Measurements from ENCODE around the gene SELENOO. TPM values are rescaled to one million over a fixed set of nuclear protein-coding genes. Genes with fewer than 3 reads are reported as not detected.

The SELENOO gene
- total and polyA plus RNA-seq, 2 of the 13 experiments (the other 11 are each of a cell fraction or from before 2014, with no cell fraction given): 14.4 to 19.0 TPM

DNA sequence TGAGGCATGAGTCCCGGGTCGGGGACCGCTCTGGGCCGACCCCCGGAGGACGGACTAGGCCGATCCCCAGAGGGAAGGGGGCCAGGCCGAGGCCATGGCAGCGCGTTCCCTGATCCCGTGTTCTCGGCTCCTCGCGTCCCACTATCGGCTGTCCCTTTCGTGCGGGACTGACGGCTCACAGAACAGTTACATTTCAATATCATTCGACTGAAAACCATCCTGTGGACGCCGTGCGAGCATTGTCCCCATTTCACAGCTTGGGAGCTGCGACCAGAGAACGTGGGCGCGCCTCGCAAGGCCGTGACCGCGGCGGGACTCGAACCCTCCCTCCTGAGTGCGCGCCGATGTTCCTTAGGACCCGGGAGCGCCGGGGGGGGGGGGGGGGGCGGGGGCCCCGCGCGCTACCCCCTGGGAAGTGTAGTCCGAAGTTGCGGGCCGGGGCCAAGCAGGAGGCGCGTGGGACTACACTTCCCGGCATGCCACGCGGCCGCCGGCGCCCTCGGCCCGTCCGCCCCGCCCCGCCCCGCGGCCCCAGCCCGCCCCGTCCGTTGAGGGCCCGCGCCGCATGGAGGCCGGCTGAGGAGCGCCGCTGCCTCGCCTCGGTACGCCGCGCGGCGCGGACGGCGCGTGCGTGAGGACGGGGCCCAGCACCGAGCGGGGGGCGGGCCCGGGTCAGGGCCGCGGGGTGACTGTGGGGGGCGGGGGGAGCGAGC, 15.3 kb upstream of the SELENOO start, which contains the start of gene TRABD (continued):
- TF ChIP-seq KLF15 (CRISPR knock-in tag; IDR thresholded peaks at IDR 0.05; ENCODE audit: borderline replicate concordance) (no peak), GLI4 (CRISPR knock-in tag; IDR thresholded peaks at IDR 0.05; ENCODE audit: borderline replicate concordance) (no peak), AGO1 (IDR thresholded peaks at IDR 0.05; ENCODE audit: low read depth, low read length, poor library complexity, severe bottlenecking) (no peak), HES4 (CRISPR knock-in tag; IDR thresholded peaks at IDR 0.05; ENCODE audit: borderline replicate concordance) (0 out of 2 replicates have a peak, but pooled peaks have one; percentile 33), ZNF564 (CRISPR knock-in tag; IDR thresholded peaks at IDR 0.05) (no peak), GABPA (IDR thresholded peaks at IDR 0.05; ENCODE audit: low read depth, low read length) (peak; percentile 24; the same call in 1 of the 2 replicates), GABPA (CRISPR knock-in tag; IDR thresholded peaks at IDR 0.05; ENCODE audit: low read depth) (no peak), DNMT1 (CRISPR knock-in tag; IDR thresholded peaks at IDR 0.05) (no peak), ZNF512B (CRISPR knock-in tag; IDR thresholded peaks at IDR 0.05; ENCODE audit: borderline replicate concordance) (no peak), IRF2 (CRISPR knock-in tag; IDR thresholded peaks at IDR 0.05) (0 out of 2 replicates have a peak, but pooled peaks have one; percentile 17), REL (CRISPR knock-in tag; conservative IDR thresholded peaks at IDR 0.05) (no peak), ZNF24 (IDR thresholded peaks at IDR 0.05) (no peak), THAP11 (CRISPR knock-in tag; IDR thresholded peaks at IDR 0.05) (peak; percentile 95), KAT2B (IDR thresholded peaks at IDR 0.05; ENCODE audit: borderline replicate concordance, low read depth, low read length) (no peak)
- TF ChIP-seq, protein P1, sequence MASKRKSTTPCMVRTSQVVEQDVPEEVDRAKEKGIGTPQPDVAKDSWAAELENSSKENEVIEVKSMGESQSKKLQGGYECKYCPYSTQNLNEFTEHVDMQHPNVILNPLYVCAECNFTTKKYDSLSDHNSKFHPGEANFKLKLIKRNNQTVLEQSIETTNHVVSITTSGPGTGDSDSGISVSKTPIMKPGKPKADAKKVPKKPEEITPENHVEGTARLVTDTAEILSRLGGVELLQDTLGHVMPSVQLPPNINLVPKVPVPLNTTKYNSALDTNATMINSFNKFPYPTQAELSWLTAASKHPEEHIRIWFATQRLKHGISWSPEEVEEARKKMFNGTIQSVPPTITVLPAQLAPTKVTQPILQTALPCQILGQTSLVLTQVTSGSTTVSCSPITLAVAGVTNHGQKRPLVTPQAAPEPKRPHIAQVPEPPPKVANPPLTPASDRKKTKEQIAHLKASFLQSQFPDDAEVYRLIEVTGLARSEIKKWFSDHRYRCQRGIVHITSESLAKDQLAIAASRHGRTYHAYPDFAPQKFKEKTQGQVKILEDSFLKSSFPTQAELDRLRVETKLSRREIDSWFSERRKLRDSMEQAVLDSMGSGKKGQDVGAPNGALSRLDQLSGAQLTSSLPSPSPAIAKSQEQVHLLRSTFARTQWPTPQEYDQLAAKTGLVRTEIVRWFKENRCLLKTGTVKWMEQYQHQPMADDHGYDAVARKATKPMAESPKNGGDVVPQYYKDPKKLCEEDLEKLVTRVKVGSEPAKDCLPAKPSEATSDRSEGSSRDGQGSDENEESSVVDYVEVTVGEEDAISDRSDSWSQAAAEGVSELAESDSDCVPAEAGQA (IDR thresholded peaks at IDR 0.05; ENCODE audit: low read depth): no peak
- TF ChIP-seq, protein P1 (CRISPR knock-in tag; IDR thresholded peaks at IDR 0.05; ENCODE audit: borderline replicate concordance): no peak
- TF ChIP-seq, protein P2, sequence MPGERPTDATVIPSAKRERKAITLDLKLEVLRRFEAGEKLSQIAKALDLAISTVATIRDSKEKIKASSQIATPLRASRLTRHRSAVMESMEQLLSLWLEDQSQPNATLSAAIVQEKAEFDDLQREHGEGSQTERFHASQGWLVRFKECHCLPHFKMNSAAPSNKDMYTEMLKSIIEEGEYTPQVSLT (CRISPR knock-in tag; IDR thresholded peaks at IDR 0.05; ENCODE audit: borderline replicate concordance, low read depth): no peak

Data from HepG2 (cell line).